OCI-LY3 (cell line): ENCODE measurements around the gene OPCML.

Experiments used
- CTCF ChIP-seq: fragments of 200-600, 300-600 bp; sonication (generic); IDR thresholded peaks from 2 replicates; pipeline ENCODE4 v1.5.1; 2014; ENCODE audit warnings: antibody characterized with exemption, low read length, low read depth
- EZH2phosphoT487 ChIP-seq: fragments of 200-600 bp; shearing (Covaris generic); IDR thresholded peaks from 2 replicates; pipeline ENCODE4 v1.6.1; 2018; ENCODE audit warnings: antibody characterized with exemption, mixed run types, low read depth

GRCh38 chr11:132538642-132539041, 993.7 kb downstream of the OPCML start:
- TF ChIP-seq CTCF = no peak
- TF ChIP-seq EZH2phosphoT487 = no peak
